NCI-H510A (cell line): ENCODE measurements around the gene ARHGEF38.
"Not testable (repeated sequence)": the region's sequence is repeated elsewhere in the genome, so short reads cannot be mapped to it uniquely, and the experiment has no call there.

Source experiments
- DNase-seq: peaks from one replicate; lab custom pipeline; 2025; lab: John Stamatoyannopoulos, UW

Gene ARHGEF38

GRCh38 chr4:105714932-105715331, 162.5 kb downstream of the ARHGEF38 start:
- DNase-seq = no peak

- no peak for DNase-seq
Observed at GRCh38 chr4:105715692-105716278, 163.4 kb downstream of the ARHGEF38 start.

DNA sequence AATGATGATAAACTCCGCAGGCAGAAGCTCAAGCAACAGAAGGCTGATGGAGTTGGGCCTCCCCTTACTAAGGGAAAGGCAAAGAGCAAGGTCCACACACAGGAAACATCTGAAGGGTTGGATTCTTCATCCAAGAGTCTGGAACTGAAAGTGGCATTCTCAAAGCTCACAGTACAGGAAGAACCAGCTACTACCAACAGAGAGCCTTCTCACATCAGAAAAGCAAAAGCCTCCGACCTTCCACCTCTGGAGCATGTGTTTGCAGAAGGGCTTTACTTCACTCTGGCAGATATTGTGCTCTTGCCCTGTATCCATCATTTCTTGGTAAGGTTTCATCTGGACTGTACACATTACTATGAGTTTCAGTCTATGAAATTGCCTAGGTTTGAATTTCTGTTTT, 166.8 kb downstream of the ARHGEF38 start:
- no peak for DNase-seq

- DNase-seq = no peak
Observed at GRCh38 chr4:105725623-105726022, 173.2 kb downstream of the ARHGEF38 start.

DNA sequence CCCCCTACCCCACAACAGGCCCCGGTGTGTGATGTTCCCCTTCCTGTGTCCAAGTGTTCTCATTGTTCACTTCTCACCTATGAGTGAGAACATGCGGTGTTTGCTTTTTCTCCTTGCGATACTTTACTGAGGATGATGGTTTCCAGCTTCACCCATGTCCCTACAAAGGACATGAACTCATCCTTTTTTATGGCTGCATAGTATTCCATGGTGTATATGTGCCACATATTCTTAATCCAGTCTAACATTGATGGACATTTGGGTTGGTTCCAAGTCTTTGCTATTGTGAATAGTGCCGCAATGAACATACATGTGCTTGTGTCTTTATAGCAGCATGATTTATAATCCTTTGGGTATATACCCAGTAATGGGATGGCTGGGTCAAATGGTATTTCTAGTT, 177.5 kb downstream of the ARHGEF38 start:
- not testable (repeated sequence) for DNase-seq
